ENCODE data around the gene DMRT2. TPM values are rescaled to one million over a fixed set of nuclear protein-coding genes. Genes with fewer than 3 reads are reported as not detected.

The DMRT2 gene
- total RNA-seq, 1 donor from 2014 or later = 0.31 TPM

- TF ChIP-seq CTCF (IDR thresholded peaks at IDR 0.05; ENCODE audit: unreplicated experiment) = no peak
- Mint-ChIP-seq H3K9me3 (ENCODE audit: unreplicated experiment) (no peaks in the 10 kb centered on the region), H3K4me1 (ENCODE audit: unreplicated experiment) (peaks cover 15% of the 10 kb centered on the region), H3K27ac (ENCODE audit: unreplicated experiment) (no peak overlapping the region), H3K36me3 (ENCODE audit: low read depth, unreplicated experiment) (no peaks in the 10 kb centered on the region), H3K4me3 (ENCODE audit: unreplicated experiment) (no peak overlapping the region), H3K27me3 (ENCODE audit: unreplicated experiment) (no peaks in the 10 kb centered on the region)
- DNase-seq (ENCODE audit: low spot score) = no peak
Observed at GRCh38 chr9:1014225-1014624, 35.9 kb upstream of the DMRT2 start.

- TF ChIP-seq CTCF (IDR thresholded peaks at IDR 0.05; ENCODE audit: unreplicated experiment) = no peak
- no peaks in the 10 kb centered on the region for H3K9me3 Mint-ChIP-seq (ENCODE audit: unreplicated experiment)
- H3K27ac Mint-ChIP-seq (ENCODE audit: unreplicated experiment) = no peak overlapping the region
- H3K4me3 Mint-ChIP-seq (ENCODE audit: unreplicated experiment) = no peak overlapping the region
- no peaks in the 10 kb centered on the region for H3K36me3 Mint-ChIP-seq (ENCODE audit: low read depth, unreplicated experiment)
- no peak for DNase-seq (ENCODE audit: low spot score)
- peaks cover 11% of the 10 kb centered on the region for H3K4me1 Mint-ChIP-seq (ENCODE audit: unreplicated experiment)
- no peaks in the 10 kb centered on the region for H3K27me3 Mint-ChIP-seq (ENCODE audit: unreplicated experiment)
Observed at GRCh38 chr9:1014640-1015039, 35.5 kb upstream of the DMRT2 start.

GRCh38 chr9:1018121-1018520 lies 32.0 kb upstream of the DMRT2 start:
- no peaks in the 10 kb centered on the region for H3K9me3 Mint-ChIP-seq (ENCODE audit: unreplicated experiment)
- DNase-seq (ENCODE audit: low spot score) = peak; percentile 58
- no peaks in the 10 kb centered on the region for H3K27me3 Mint-ChIP-seq (ENCODE audit: unreplicated experiment)
- no peak overlapping the region for H3K27ac Mint-ChIP-seq (ENCODE audit: unreplicated experiment)
- no peaks in the 10 kb centered on the region for H3K36me3 Mint-ChIP-seq (ENCODE audit: low read depth, unreplicated experiment)
- H3K4me3 Mint-ChIP-seq (ENCODE audit: unreplicated experiment) = no peak overlapping the region
- H3K4me1 Mint-ChIP-seq (ENCODE audit: unreplicated experiment) = no peaks in the 10 kb centered on the region
- TF ChIP-seq CTCF (IDR thresholded peaks at IDR 0.05; ENCODE audit: unreplicated experiment) = peak; percentile 33

- Mint-ChIP-seq H3K36me3 (ENCODE audit: low read depth, unreplicated experiment) (peaks cover 7% of the 10 kb centered on the region), H3K9me3 (ENCODE audit: unreplicated experiment) (peaks cover 9% of the 10 kb centered on the region), H3K4me3 (ENCODE audit: unreplicated experiment) (no peak overlapping the region), H3K27me3 (ENCODE audit: unreplicated experiment) (no peaks in the 10 kb centered on the region), H3K4me1 (ENCODE audit: unreplicated experiment) (peaks cover 6% of the 10 kb centered on the region), H3K27ac (ENCODE audit: unreplicated experiment) (no peak overlapping the region)
- TF ChIP-seq CTCF (IDR thresholded peaks at IDR 0.05; ENCODE audit: unreplicated experiment) = no peak
- no peak for DNase-seq (ENCODE audit: low spot score)
Observed at GRCh38 chr9:1024112-1024511, 26.0 kb upstream of the DMRT2 start.

- H3K4me3 Mint-ChIP-seq (ENCODE audit: unreplicated experiment) = no peak overlapping the region
- no peak overlapping the region for H3K27ac Mint-ChIP-seq (ENCODE audit: unreplicated experiment)
- no peak for TF ChIP-seq CTCF (IDR thresholded peaks at IDR 0.05; ENCODE audit: unreplicated experiment)
- no peaks in the 10 kb centered on the region for H3K27me3 Mint-ChIP-seq (ENCODE audit: unreplicated experiment)
- peaks cover 6% of the 10 kb centered on the region for H3K4me1 Mint-ChIP-seq (ENCODE audit: unreplicated experiment)
- H3K36me3 Mint-ChIP-seq (ENCODE audit: low read depth, unreplicated experiment) = peaks cover 7% of the 10 kb centered on the region
- H3K9me3 Mint-ChIP-seq (ENCODE audit: unreplicated experiment) = peaks cover 9% of the 10 kb centered on the region
- no peak for DNase-seq (ENCODE audit: low spot score)
Observed at GRCh38 chr9:1025131-1025530, 25.0 kb upstream of the DMRT2 start.

All from endothelial cell (in vitro differentiated cells).